ENCODE measurements around the gene LRRC49. TPM values are rescaled to one million over a fixed set of nuclear protein-coding genes. Genes with fewer than 3 reads are reported as not detected.
"Not testable (repeated sequence)": the region's sequence is repeated elsewhere in the genome, so short reads cannot be mapped to it uniquely, and the experiment has no call there.

The LRRC49 gene
- total and polyA plus RNA-seq, 2 donors (not counting 3 experiments of a cell fraction or from before 2014, with no cell fraction given) = 3.0 to 6.6 TPM

DNA sequence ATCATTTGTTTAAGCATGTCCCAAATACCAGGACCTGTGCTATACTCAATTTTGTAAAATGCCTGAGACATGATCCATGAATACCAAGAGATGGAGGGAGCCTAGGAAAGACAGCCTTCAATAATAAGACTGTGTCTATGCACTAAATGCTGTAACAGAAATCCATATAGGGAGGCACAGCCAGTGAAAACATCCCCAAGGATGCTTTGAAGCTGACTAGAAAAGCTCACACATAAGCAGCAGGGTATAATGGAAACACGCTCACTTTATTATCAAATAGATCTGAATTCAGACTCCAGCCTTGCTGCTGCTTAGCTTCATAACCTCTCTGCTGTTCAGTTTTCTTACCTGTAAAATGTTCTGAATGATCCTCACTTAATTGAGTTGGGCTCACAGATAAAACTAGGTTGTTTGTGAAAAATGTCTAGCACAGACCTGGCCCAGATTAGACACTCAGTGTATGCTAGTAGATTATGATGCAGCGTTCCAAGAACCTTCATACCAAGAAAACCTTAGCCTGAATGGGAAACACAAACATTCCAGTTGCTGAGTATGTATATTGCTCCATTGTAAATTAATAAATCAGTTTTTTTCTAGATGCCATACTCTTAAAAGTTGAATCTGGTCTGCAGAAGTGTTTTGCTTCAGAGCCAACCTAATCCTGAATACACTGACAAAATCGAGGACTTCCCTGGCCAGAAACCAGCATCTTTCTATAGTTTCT is 34.9 kb upstream of the LRRC49 start:
- Histone ChIP-seq H3K27me3 (ENCODE audit: control insufficient read depth in 2 of 2, insufficient read depth in 2 of 2, low read length in 2 of 2) (no peaks in the 10 kb centered on the region), H3K9me1 (replicated peaks; ENCODE audit: control insufficient read depth, extremely low read depth, insufficient read depth, low read length) (no peaks in the 10 kb centered on the region), H3K4me1 (ENCODE audit: control insufficient read depth, extremely low read depth, insufficient read depth, low read length) (peaks cover 24% of the 10 kb centered on the region), H3K27ac (ENCODE audit: insufficient read depth, low read depth, low read length) (no peak overlapping the region), H3K9ac (replicated peaks; ENCODE audit: extremely low read depth, insufficient read depth, low read length) (no peak overlapping the region), H3K4me2 (ENCODE audit: insufficient read depth, low read length) (no peak overlapping the region), H3K4me3 (replicated peaks in 1 of 3; ENCODE audit: insufficient read depth in 1 of 3, low read depth in 1 of 3, low read length in 3 of 3) (no peak overlapping the region), H3K9me3 (replicated peaks; ENCODE audit: control insufficient read depth, insufficient read depth, low read length) (no peaks in the 10 kb centered on the region), H4K20me1 (replicated peaks; ENCODE audit: control insufficient read depth, extremely low read depth, insufficient read depth, low read length) (no peaks in the 10 kb centered on the region), H3K79me2 (ENCODE audit: control insufficient read depth, insufficient read depth, low read length) (peaks cover 4% of the 10 kb centered on the region), H3K36me3 (ENCODE audit: control insufficient read depth in 2 of 2, extremely low read depth in 1 of 2, insufficient read depth in 2 of 2, low read length in 2 of 2) (no peaks in the 10 kb centered on the region), H2AFZ (ENCODE audit: low read depth, low read length) (no peak overlapping the region)
- ChIA-PET POLR2A (interaction anchor here (1.0 to 1.2 kb wide), 2 partner anchors 11 to 17 kb away, joined by 3 read pairs; no protein-coding TSS in a partner anchor), CTCF (interaction anchor here (1.0 to 9.2 kb wide), 6 partner anchors 12 to 583 kb away, joined by 3 to 72 read pairs (median 6); no protein-coding TSS in a partner anchor)
- dilution Hi-C loops (cut with MboI; ENCODE audit: extremely low pct_ligation_motif_present, low sequenced_read_pairs) (no loop called here), intact Hi-C loops (cut with micrococcal nuclease) (no loop called here)
- DNase-seq (ENCODE audit: low read depth, low spot score) = no peak
- no TSS peak for BruUV-seq (replicated peaks)
- no peak for FAIRE-seq
- TF ChIP-seq JUN (IDR thresholded peaks at IDR 0.05; ENCODE audit: borderline replicate concordance, insufficient read depth, insufficient read length, low read depth) (no peak), POLR2AphosphoS5 (IDR thresholded peaks at IDR 0.05; ENCODE audit: insufficient read depth, low read depth, low read length) (no peak), MYC (IDR thresholded peaks at IDR 0.05; ENCODE audit: low read depth, low read length) (no peak), FOS (IDR thresholded peaks at IDR 0.05; ENCODE audit: borderline replicate concordance, insufficient read depth, low read length) (no peak)
- TF ChIP-seq, protein P1, sequence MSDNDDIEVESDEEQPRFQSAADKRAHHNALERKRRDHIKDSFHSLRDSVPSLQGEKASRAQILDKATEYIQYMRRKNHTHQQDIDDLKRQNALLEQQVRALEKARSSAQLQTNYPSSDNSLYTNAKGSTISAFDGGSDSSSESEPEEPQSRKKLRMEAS (IDR thresholded peaks at IDR 0.05; ENCODE audit: insufficient read depth, insufficient read length) = no peak

DNA sequence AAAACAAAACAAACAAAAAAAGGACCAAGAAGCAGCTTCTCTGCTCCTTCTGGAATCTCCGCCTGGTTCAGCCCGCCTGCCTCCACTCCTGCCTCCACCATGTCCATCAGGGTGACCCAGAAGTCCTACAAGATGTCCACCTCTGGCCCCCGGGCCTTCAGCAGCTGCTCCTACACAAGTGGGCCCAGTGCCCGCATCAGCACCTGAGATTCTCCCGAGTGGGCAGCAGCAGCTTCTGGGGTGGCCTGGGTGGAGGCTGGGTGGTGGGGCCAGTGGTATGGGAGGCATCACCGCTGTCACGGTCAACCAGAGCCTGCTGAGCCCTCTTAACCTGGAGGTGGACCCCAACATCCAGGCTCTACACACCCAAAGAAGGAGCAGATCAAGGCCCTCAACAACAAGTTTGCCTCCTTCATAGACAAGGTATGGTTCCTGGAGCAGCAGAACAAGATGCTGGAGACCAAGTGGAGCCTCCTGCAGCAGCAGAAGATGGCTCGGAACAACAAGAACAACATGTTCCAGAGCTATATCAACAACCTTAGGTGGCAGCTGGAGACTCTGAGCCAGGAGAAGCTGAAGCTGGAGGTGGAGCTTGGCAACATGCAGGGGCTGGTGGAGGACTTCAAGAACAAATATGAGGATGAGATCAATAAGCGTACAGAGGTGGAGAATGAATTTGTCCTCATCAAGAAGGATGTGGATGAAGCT is 33.9 kb upstream of the LRRC49 start:
- H3K4me3 ChIP-seq (replicated peaks in 1 of 3; ENCODE audit: insufficient read depth in 1 of 3, low read depth in 1 of 3, low read length in 3 of 3); H3K27me3 ChIP-seq (ENCODE audit: control insufficient read depth in 2 of 2, insufficient read depth in 2 of 2, low read length in 2 of 2); H3K4me2 ChIP-seq (ENCODE audit: insufficient read depth, low read length); H3K9me1 ChIP-seq (replicated peaks; ENCODE audit: control insufficient read depth, extremely low read depth, insufficient read depth, low read length); dilution Hi-C loops (cut with MboI; ENCODE audit: extremely low pct_ligation_motif_present, low sequenced_read_pairs); H3K9ac ChIP-seq (replicated peaks; ENCODE audit: extremely low read depth, insufficient read depth, low read length); H3K79me2 ChIP-seq (ENCODE audit: control insufficient read depth, insufficient read depth, low read length); H4K20me1 ChIP-seq (replicated peaks; ENCODE audit: control insufficient read depth, extremely low read depth, insufficient read depth, low read length); H3K27ac ChIP-seq (ENCODE audit: insufficient read depth, low read depth, low read length); H3K9me3 ChIP-seq (replicated peaks; ENCODE audit: control insufficient read depth, insufficient read depth, low read length); BruUV-seq (replicated peaks); H3K36me3 ChIP-seq (ENCODE audit: control insufficient read depth in 2 of 2, extremely low read depth in 1 of 2, insufficient read depth in 2 of 2, low read length in 2 of 2); H2AFZ ChIP-seq (ENCODE audit: low read depth, low read length); POLR2A ChIA-PET; DNase-seq (ENCODE audit: low read depth, low spot score); FAIRE-seq; intact Hi-C loops (cut with micrococcal nuclease): not testable (repeated sequence)
- CTCF ChIA-PET = interaction anchor here (0.6 to 9.2 kb wide), 4 partner anchors 16 to 109 kb away, joined by 3 to 72 read pairs (median 10); no protein-coding TSS in a partner anchor
- peaks cover 17% of the 10 kb centered on the region for H3K4me1 ChIP-seq (ENCODE audit: control insufficient read depth, extremely low read depth, insufficient read depth, low read length)
